Endothelial cell of umbilical vein (primary cell): ENCODE data around the gene SELENOF. TPM values are rescaled to one million over a fixed set of nuclear protein-coding genes. Genes with fewer than 3 reads are reported as not detected.
"Not testable (repeated sequence)": the region's sequence is repeated elsewhere in the genome, so short reads cannot be mapped to it uniquely, and the experiment has no call there.

Source experiments
- BruUV-seq: library from RNA; stranded (reverse); fragments of 400-500 nt; replicated peaks from 2 replicates; lab custom pipeline; 2021; lab: Mats Ljungman, UMichigan
- CTCF ChIA-PET: fragments of 300-600, 350-600 bp; sonication (Branson Sonifier 250); formaldehyde crosslinking; loops from one replicate; lab custom pipeline; 2021; ENCODE audit warnings: antibody characterized with exemption, inconsistent platforms; lab: Charles Lee
- POLR2A ChIA-PET: fragments of 300-600, 350-600 bp; sonication (Branson Sonifier 250); formaldehyde crosslinking; loops from one replicate; lab custom pipeline; 2021; ENCODE audit warnings: antibody characterized with exemption, inconsistent platforms; lab: Charles Lee
- DNase-seq: peaks from one replicate; pipeline ENCODE4 v3.0.0-alpha.2; 2011; ENCODE audit warnings: low read depth, low spot score
- FAIRE-seq: peaks from 2 replicates; lab custom pipeline; 2011; peaks lifted over from hg19 to GRCh38; lab: Jason Lieb, UNC
- H2AFZ ChIP-seq: 2 replicates; pipeline ENCODE4 v1.6.0; 2012; ENCODE audit warnings: low read depth, low read length, control low read depth, inconsistent platforms
- H3K27ac ChIP-seq: 2 replicates; pipeline ENCODE4 v1.5.1; 2011; ENCODE audit warnings: low read depth, mild to moderate bottlenecking, control low read depth, low read length, moderate library complexity; ENCODE audit not compliant: insufficient read depth
- H3K27me3 ChIP-seq, 2 experiments: 2 replicates each; pipeline versions ENCODE4 v1.6.0 to v1.6.1; 2011; ENCODE audit warnings: low read length in 2 of 2, mixed read lengths in 1 of 2; ENCODE audit not compliant: control insufficient read depth in 2 of 2, insufficient read depth in 2 of 2
- H3K36me3 ChIP-seq, 2 experiments: 2 replicates in 1 of 2; 3 replicates in 1 of 2; pipeline ENCODE4 v1.5.1; 2011; ENCODE audit warnings: low read length in 2 of 2, mild to moderate bottlenecking in 1 of 2, moderate library complexity in 1 of 2; ENCODE audit not compliant: control insufficient read depth in 2 of 2, insufficient read depth in 2 of 2; ENCODE audit errors: extremely low read depth in 1 of 2
- H3K4me1 ChIP-seq: 3 replicates; pipeline ENCODE4 v1.5.1; 2011; ENCODE audit warnings: mild to moderate bottlenecking, low read length; ENCODE audit not compliant: control insufficient read depth, insufficient read depth; ENCODE audit errors: extremely low read depth
- H3K4me2 ChIP-seq: 2 replicates; pipeline ENCODE4 v1.6.1; 2011; ENCODE audit warnings: low read length, control low read depth, mixed read lengths; ENCODE audit not compliant: insufficient read depth
- H3K4me3 ChIP-seq, 3 experiments: fragments of 200-600 bp in 1 of 3; sonication (generic), shearing (Covaris generic) in 1 of 3; replicated peaks in 1 of 3; 2 replicates each; pipeline ENCODE4 v1.5.1; 2011 to 2016; ENCODE audit warnings: control low read depth in 3 of 3, low read length in 3 of 3, mild to moderate bottlenecking in 2 of 3, inconsistent platforms in 1 of 3, low read depth in 1 of 3, moderate library complexity in 1 of 3; ENCODE audit not compliant: insufficient read depth in 1 of 3
- H3K79me2 ChIP-seq: 2 replicates; pipeline ENCODE4 v1.6.0; 2012; ENCODE audit warnings: low read length, inconsistent platforms; ENCODE audit not compliant: control insufficient read depth, insufficient read depth
- H3K9ac ChIP-seq: replicated peaks from 2 replicates; pipeline ENCODE3; 2011; ENCODE audit warnings: low read length, control low read depth; ENCODE audit not compliant: insufficient read depth; ENCODE audit errors: extremely low read depth
- H3K9me1 ChIP-seq: replicated peaks from 3 replicates; pipeline ENCODE4 v1.6.0; 2011; ENCODE audit warnings: mild to moderate bottlenecking, low read length; ENCODE audit not compliant: control insufficient read depth, insufficient read depth; ENCODE audit errors: extremely low read depth
- H3K9me3 ChIP-seq: replicated peaks from 2 replicates; pipeline ENCODE4 v1.5.1; 2012; ENCODE audit warnings: low read length, inconsistent platforms; ENCODE audit not compliant: control insufficient read depth, insufficient read depth
- H4K20me1 ChIP-seq: replicated peaks from 2 replicates; pipeline ENCODE3; 2011; ENCODE audit warnings: mild to moderate bottlenecking, low read length; ENCODE audit not compliant: control insufficient read depth, insufficient read depth; ENCODE audit errors: extremely low read depth
- CTCF ChIP-seq, 2 donors: IDR thresholded peaks; 1 replicate in 1 of 2; 2 replicates in 1 of 2; pipeline ENCODE4 v1.5.1; 2011; ENCODE audit warnings: low read length in 2 of 2, mild to moderate bottlenecking in 2 of 2, moderate library complexity in 2 of 2, control low read depth in 1 of 2, inconsistent platforms in 1 of 2, low read depth in 1 of 2; ENCODE audit not compliant: insufficient read depth in 1 of 2; ENCODE audit errors: extremely low read depth in 1 of 2
- EZH2 ChIP-seq: IDR thresholded peaks from 2 replicates; pipeline ENCODE4 v1.6.1; 2012; ENCODE audit warnings: borderline replicate concordance, low read depth, mild to moderate bottlenecking, moderate library complexity, low read length, inconsistent platforms; ENCODE audit not compliant: severe bottlenecking
- FOS ChIP-seq: IDR thresholded peaks from 2 replicates; pipeline ENCODE4 v1.6.1; 2011; ENCODE audit warnings: mild to moderate bottlenecking, low read length, moderate library complexity, borderline replicate concordance; ENCODE audit not compliant: insufficient read depth
- GATA2 ChIP-seq: IDR thresholded peaks from 2 replicates; pipeline ENCODE4 v1.7.0; 2011; ENCODE audit warnings: low read depth, mild to moderate bottlenecking, moderate library complexity, mixed read lengths, low read length; ENCODE audit not compliant: insufficient read length, insufficient read depth
- JUN ChIP-seq: IDR thresholded peaks from 2 replicates; pipeline ENCODE4 v1.6.1; 2011; ENCODE audit warnings: borderline replicate concordance, low read depth; ENCODE audit not compliant: insufficient read length, insufficient read depth
- MAX ChIP-seq: IDR thresholded peaks from 2 replicates; pipeline ENCODE4 v1.6.1; 2011; ENCODE audit not compliant: insufficient read depth, insufficient read length
- MYC ChIP-seq: IDR thresholded peaks from one replicate; pipeline ENCODE4 v1.6.1; 2011; ENCODE audit warnings: mild to moderate bottlenecking, low read depth, low read length
- POLR2A ChIP-seq: IDR thresholded peaks from 2 replicates; pipeline ENCODE4 v1.6.1; 2012; ENCODE audit warnings: low read depth, mild to moderate bottlenecking, control low read depth, low read length
- POLR2AphosphoS5 ChIP-seq: IDR thresholded peaks from 2 replicates; pipeline ENCODE4 v1.6.1; 2012; ENCODE audit warnings: low read depth, mild to moderate bottlenecking, control low read depth, low read length, moderate library complexity; ENCODE audit not compliant: insufficient read depth
- dilution Hi-C: fragments of 300-500 bp; cut with MboI; formaldehyde crosslinking; loops from one replicate; pipeline ENCODE4 v1.15.0; 2019; ENCODE audit warnings: low sequenced_read_pairs; ENCODE audit not compliant: extremely low pct_ligation_motif_present
- intact Hi-C: fragments of 100-400 bp; cut with micrococcal nuclease; formaldehyde crosslinking; loops from one replicate; pipeline ENCODE4 v1.10.0; 2022
- polyA plus RNA-seq, 4 experiments: library from polyadenylated mRNA; depleted of rRNA in 3 of 4; stranded (reverse) in 3 of 4; unstranded in 1 of 4; fragments of >200 nt; gene quantifications; 2 replicates each; pipeline versions ENCODE4 v1.2.1 to v1.2.3, GENCODE V29; 2011 to 2012; ENCODE audit warnings: missing spikeins in 1 of 4
- total RNA-seq: library from RNA; stranded (reverse); gene quantifications from 2 replicates; pipeline ENCODE4 v1.2.3, GENCODE V29; 2021

The SELENOF gene
- total and polyA plus RNA-seq, 2 donors (not counting 3 experiments of a cell fraction or from before 2014, with no cell fraction given), result 102 to 202 TPM

- no peaks in the 10 kb centered on the region for H3K36me3 ChIP-seq
- ChIA-PET CTCF (no interaction called here), POLR2A (no interaction called here)
- H3K4me1 ChIP-seq, result no peaks in the 10 kb centered on the region
- intact Hi-C loops (no loop called here), dilution Hi-C loops (no loop called here)
- no peaks in the 10 kb centered on the region for H3K9me3 ChIP-seq
- FAIRE-seq (no peak), DNase-seq (no peak)
- H4K20me1 ChIP-seq, result no peaks in the 10 kb centered on the region
- no peaks in the 10 kb centered on the region for H3K79me2 ChIP-seq
- no peak overlapping the region for H3K9ac ChIP-seq
- no peak for TF ChIP-seq GATA2
- TF ChIP-seq EZH2, result no peak
- TF ChIP-seq MYC, result no peak
- TF ChIP-seq JUN, result no peak
- TF ChIP-seq POLR2A, result no peak
- TF ChIP-seq CTCF (IDR thresholded peaks at IDR 0.05; ENCODE audit: extremely low read depth in 1 of 2, insufficient read depth in 1 of 2, low read depth in 1 of 2, low read length in 2 of 2), result no peak
- TF ChIP-seq FOS, result no peak
- no peak for TF ChIP-seq POLR2AphosphoS5
- no peak for TF ChIP-seq MAX
- no peaks in the 10 kb centered on the region for H3K9me1 ChIP-seq
- peaks cover 0 to 7% of the 10 kb centered on the region in 2 experiments for H3K27me3 ChIP-seq
- no peak overlapping the region for H2AFZ ChIP-seq
- H3K27ac ChIP-seq, result no peak overlapping the region
- BruUV-seq, result no TSS peak
- H3K4me2 ChIP-seq, result no peak overlapping the region
- no peak overlapping the region for H3K4me3 ChIP-seq
Observed at GRCh38 chr1:86821956-86822355, 92.0 kb downstream of the SELENOF start.

- H3K36me3 ChIP-seq, H3K79me2 ChIP-seq, H3K4me3 ChIP-seq, POLR2A ChIA-PET, intact Hi-C loops, BruUV-seq, H3K9me1 ChIP-seq, H3K9me3 ChIP-seq, dilution Hi-C loops, H3K27me3 ChIP-seq, H3K4me2 ChIP-seq, H3K27ac ChIP-seq, FAIRE-seq, H3K9ac ChIP-seq, H3K4me1 ChIP-seq, H4K20me1 ChIP-seq, CTCF ChIA-PET, H2AFZ ChIP-seq, DNase-seq: not testable (repeated sequence)
Observed at GRCh38 chr1:86819970-86820369, 94.0 kb downstream of the SELENOF start.

GRCh38 chr1:86817246-86817826, 96.6 kb downstream of the SELENOF start:
- BruUV-seq, intact Hi-C loops, H4K20me1 ChIP-seq, H3K27me3 ChIP-seq, POLR2A ChIA-PET, H3K9me3 ChIP-seq, H2AFZ ChIP-seq, H3K4me2 ChIP-seq, H3K36me3 ChIP-seq, DNase-seq, H3K9ac ChIP-seq, FAIRE-seq, H3K79me2 ChIP-seq, H3K9me1 ChIP-seq, H3K4me3 ChIP-seq, H3K27ac ChIP-seq, dilution Hi-C loops, H3K4me1 ChIP-seq, CTCF ChIA-PET: not testable (repeated sequence)
